GM23338 (cell line): ENCODE results near the gene MYOD1. TPM values are rescaled to one million over a fixed set of nuclear protein-coding genes. Genes with fewer than 3 reads are reported as not detected.

Source experiments
- CREB1 ChIP-seq: fragments of 250-450 bp; sonication (Bioruptor Pico); IDR thresholded peaks from 2 replicates; pipeline ENCODE4 v1.5.0; 2020; ENCODE audit warnings: low read depth, mild to moderate bottlenecking, moderate library complexity
- EZH2 ChIP-seq: fragments of 200-600 bp; sonication (generic); IDR thresholded peaks from one replicate; pipeline ENCODE4 v1.8.0; 2017; ENCODE audit warnings: antibody characterized with exemption, mild to moderate bottlenecking, low read depth; ENCODE audit not compliant: unreplicated experiment
- JUNB ChIP-seq: IDR thresholded peaks from one replicate; pipeline ENCODE4 v1.6.1; 2016; ENCODE audit warnings: antibody characterized with exemption; ENCODE audit not compliant: unreplicated experiment
- NANOG ChIP-seq: IDR thresholded peaks from 2 replicates; pipeline ENCODE4 v1.6.1; 2016; ENCODE audit warnings: antibody characterized with exemption, borderline replicate concordance
- POLR2AphosphoS5 ChIP-seq: IDR thresholded peaks from 2 replicates; pipeline ENCODE4 v1.6.1; 2016; ENCODE audit warnings: antibody characterized with exemption, low read depth
- ZNF114 ChIP-seq: fragments of 250-450 bp; sonication (Bioruptor Pico); IDR thresholded peaks from 2 replicates; pipeline ENCODE4 v1.5.0; 2020; ENCODE audit warnings: mild to moderate bottlenecking, moderate library complexity
- ZNF331 ChIP-seq: fragments of 250-450 bp; sonication (Bioruptor Pico); IDR thresholded peaks from 2 replicates; pipeline ENCODE4 v1.5.0; 2020; ENCODE audit warnings: low read depth, mild to moderate bottlenecking, moderate library complexity
- polyA plus RNA-seq: library from polyadenylated mRNA; unstranded; fragments of >200 nt; fragmentation: Nextera tagmentation; extraction: Ambion mirVana; gene quantifications from 2 replicates; pipeline ENCODE4 v1.2.1, GENCODE V29; 2016
- total RNA-seq: library from RNA; depleted of rRNA; stranded (reverse); fragments of >200 nt; shearing (Covaris generic); gene quantifications from 2 replicates; pipeline ENCODE4 v1.2.3, GENCODE V29; 2014; rRNA removed
- TF ChIP-seq, protein P1 (sequence below), 2 experiments: fragments of 200-600 bp in 1 of 2; sonication (generic) in 1 of 2; conservative IDR thresholded peaks; 2 replicates each; pipeline versions ENCODE4 v1.5.1 to v1.6.1; 2016 to 2017; ENCODE audit warnings: antibody characterized with exemption in 2 of 2, low read depth in 2 of 2, mild to moderate bottlenecking in 2 of 2, moderate library complexity in 1 of 2
- TF ChIP-seq, protein P2 (sequence below): IDR thresholded peaks from 2 replicates; pipeline ENCODE4 v1.6.1; 2016; ENCODE audit warnings: antibody characterized with exemption
- TF ChIP-seq, protein P3 (sequence below): IDR thresholded peaks from one replicate; pipeline ENCODE4 v1.6.1; 2018; ENCODE audit warnings: antibody characterized with exemption; ENCODE audit not compliant: unreplicated experiment

Gene MYOD1
- total and polyA plus RNA-seq, 2 experiments from 2014 or later, result not detected

DNA sequence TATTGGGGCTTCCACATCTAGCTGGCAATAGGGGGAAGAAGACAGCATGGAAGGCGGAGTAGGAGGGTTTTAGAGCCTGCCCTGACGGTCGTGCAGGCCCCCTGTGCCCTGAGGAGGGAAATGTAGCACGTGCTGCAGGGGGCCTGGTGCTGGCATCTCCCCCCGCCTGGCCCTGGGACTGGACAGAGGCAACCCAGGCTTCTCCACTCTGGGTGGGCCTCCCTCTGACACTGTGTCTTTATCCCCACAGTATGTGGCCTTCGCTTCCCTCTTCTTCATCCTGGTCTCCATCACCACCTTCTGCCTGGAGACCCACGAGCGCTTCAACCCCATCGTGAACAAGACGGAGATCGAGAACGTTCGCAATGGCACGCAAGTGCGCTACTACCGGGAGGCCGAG lies 52.0 kb downstream of the MYOD1 start (continued):
- TF ChIP-seq, protein P1, sequence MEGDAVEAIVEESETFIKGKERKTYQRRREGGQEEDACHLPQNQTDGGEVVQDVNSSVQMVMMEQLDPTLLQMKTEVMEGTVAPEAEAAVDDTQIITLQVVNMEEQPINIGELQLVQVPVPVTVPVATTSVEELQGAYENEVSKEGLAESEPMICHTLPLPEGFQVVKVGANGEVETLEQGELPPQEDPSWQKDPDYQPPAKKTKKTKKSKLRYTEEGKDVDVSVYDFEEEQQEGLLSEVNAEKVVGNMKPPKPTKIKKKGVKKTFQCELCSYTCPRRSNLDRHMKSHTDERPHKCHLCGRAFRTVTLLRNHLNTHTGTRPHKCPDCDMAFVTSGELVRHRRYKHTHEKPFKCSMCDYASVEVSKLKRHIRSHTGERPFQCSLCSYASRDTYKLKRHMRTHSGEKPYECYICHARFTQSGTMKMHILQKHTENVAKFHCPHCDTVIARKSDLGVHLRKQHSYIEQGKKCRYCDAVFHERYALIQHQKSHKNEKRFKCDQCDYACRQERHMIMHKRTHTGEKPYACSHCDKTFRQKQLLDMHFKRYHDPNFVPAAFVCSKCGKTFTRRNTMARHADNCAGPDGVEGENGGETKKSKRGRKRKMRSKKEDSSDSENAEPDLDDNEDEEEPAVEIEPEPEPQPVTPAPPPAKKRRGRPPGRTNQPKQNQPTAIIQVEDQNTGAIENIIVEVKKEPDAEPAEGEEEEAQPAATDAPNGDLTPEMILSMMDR (conservative IDR thresholded peaks at IDR 0.05; ENCODE audit: low read depth in 2 of 2), result no peak
- TF ChIP-seq JUNB (no peak), ZNF114 (CRISPR knock-in tag) (no peak), POLR2AphosphoS5 (no peak), ZNF331 (no peak), EZH2 (no peak), CREB1 (no peak), NANOG (no peak)
- TF ChIP-seq, protein P2, sequence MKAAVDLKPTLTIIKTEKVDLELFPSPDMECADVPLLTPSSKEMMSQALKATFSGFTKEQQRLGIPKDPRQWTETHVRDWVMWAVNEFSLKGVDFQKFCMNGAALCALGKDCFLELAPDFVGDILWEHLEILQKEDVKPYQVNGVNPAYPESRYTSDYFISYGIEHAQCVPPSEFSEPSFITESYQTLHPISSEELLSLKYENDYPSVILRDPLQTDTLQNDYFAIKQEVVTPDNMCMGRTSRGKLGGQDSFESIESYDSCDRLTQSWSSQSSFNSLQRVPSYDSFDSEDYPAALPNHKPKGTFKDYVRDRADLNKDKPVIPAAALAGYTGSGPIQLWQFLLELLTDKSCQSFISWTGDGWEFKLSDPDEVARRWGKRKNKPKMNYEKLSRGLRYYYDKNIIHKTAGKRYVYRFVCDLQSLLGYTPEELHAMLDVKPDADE, result no peak
- TF ChIP-seq, protein P3, sequence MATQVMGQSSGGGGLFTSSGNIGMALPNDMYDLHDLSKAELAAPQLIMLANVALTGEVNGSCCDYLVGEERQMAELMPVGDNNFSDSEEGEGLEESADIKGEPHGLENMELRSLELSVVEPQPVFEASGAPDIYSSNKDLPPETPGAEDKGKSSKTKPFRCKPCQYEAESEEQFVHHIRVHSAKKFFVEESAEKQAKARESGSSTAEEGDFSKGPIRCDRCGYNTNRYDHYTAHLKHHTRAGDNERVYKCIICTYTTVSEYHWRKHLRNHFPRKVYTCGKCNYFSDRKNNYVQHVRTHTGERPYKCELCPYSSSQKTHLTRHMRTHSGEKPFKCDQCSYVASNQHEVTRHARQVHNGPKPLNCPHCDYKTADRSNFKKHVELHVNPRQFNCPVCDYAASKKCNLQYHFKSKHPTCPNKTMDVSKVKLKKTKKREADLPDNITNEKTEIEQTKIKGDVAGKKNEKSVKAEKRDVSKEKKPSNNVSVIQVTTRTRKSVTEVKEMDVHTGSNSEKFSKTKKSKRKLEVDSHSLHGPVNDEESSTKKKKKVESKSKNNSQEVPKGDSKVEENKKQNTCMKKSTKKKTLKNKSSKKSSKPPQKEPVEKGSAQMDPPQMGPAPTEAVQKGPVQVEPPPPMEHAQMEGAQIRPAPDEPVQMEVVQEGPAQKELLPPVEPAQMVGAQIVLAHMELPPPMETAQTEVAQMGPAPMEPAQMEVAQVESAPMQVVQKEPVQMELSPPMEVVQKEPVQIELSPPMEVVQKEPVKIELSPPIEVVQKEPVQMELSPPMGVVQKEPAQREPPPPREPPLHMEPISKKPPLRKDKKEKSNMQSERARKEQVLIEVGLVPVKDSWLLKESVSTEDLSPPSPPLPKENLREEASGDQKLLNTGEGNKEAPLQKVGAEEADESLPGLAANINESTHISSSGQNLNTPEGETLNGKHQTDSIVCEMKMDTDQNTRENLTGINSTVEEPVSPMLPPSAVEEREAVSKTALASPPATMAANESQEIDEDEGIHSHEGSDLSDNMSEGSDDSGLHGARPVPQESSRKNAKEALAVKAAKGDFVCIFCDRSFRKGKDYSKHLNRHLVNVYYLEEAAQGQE, result no peak

Other genes starting within 250 kb of the MYOD1 start
- 2.4 and 3.4 TPM in 2 replicates for gene ABCC8, start 242.7 kb upstream of the MYOD1 start, total RNA-seq
- 1.5 and 2.0 TPM in 2 replicates for gene ABCC8, start 242.7 kb upstream of the MYOD1 start, polyA plus RNA-seq
- gene USH1C, start 175.2 kb upstream of the MYOD1 start, total RNA-seq, result 1.3 and 5.4 TPM in 2 replicates
- gene USH1C, start 175.2 kb upstream of the MYOD1 start, polyA plus RNA-seq, result 1.8 and 2.7 TPM in 2 replicates
- gene OTOG, start 172.3 kb upstream of the MYOD1 start, total RNA-seq, result 0.52 and 0.78 TPM in 2 replicates
- 0.40 and 2.4 TPM in 2 replicates for gene OTOG, start 172.3 kb upstream of the MYOD1 start, polyA plus RNA-seq
- not detected in 2 replicates for gene KCNC1, start 15.2 kb downstream of the MYOD1 start, total RNA-seq
- 0.11 and 0.17 TPM in 2 replicates for gene KCNC1, start 15.2 kb downstream of the MYOD1 start, polyA plus RNA-seq